Measurements from ENCODE around the gene CCDC124.

DNA sequence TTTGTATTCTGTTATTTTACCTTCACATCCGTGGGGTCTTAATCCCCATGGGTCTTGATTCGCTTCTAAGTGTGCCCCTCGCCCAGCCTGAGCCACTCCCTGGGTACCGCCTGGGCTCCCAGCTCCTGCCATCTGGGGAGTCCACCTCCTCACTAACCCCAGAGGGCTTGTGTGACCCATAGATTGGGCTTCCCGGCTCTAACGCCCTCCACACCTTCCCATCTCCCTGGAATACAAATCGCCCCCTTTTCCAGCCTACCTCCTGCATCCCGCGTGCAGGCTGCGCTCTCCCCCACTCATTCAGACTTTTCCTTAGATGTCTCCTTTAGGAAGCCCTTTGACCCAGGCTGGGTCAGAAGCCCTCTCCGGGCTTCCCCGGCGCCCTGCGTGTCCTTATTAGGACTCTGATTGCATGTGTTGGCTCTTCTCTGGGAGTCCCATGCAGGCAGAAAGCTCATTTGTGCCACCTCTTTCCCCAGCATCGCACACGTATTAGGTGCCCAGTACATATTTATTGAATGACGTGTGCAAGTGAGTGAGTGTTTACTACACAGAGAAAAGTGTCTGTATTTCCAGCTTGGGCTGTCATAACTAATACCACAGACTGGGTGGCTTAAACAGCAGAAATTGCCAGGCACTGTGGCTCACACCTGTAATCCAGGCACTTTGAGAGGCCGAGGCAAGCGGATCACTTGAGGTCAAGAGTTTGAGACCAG lies 757 bp downstream of the CCDC124 start:
- TF ChIP-seq CTCF (conservative IDR thresholded peaks at IDR 0.05; ENCODE audit: low read depth, low read length), result no peak
- TF ChIP-seq EZH2 (IDR thresholded peaks at IDR 0.05; ENCODE audit: borderline replicate concordance, low read depth, low read length, poor library complexity, severe bottlenecking), result no peak
